GM12878 (cell line): ENCODE data around the gene KLHL1.

Source experiments
- BMI1 ChIP-seq: fragments of 450-650 bp; IDR thresholded peaks from 2 replicates; pipeline ENCODE4 v1.6.1; 2016; ENCODE audit warnings: mild to moderate bottlenecking, moderate library complexity, borderline replicate concordance
- EZH2 ChIP-seq: IDR thresholded peaks from 2 replicates; pipeline ENCODE4 v1.6.1; 2012; ENCODE audit warnings: low read depth, mild to moderate bottlenecking, control low read depth, inconsistent platforms, low read length, borderline replicate concordance; ENCODE audit not compliant: control insufficient read depth
- GABPA ChIP-seq: IDR thresholded peaks from 2 replicates; pipeline ENCODE4 v1.6.1; 2014; ENCODE audit warnings: antibody characterized with exemption, low read depth, mild to moderate bottlenecking, inconsistent platforms
- POLR2A ChIP-seq: IDR thresholded peaks from 2 replicates; pipeline ENCODE4 v1.6.1; 2011; ENCODE audit warnings: low read depth, mild to moderate bottlenecking, low read length
- RFX5 ChIP-seq: IDR thresholded peaks from 2 replicates; pipeline ENCODE4 v1.6.1; 2011; ENCODE audit warnings: low read depth, low read length, improper control_type of control experiment
- TCF12 ChIP-seq: IDR thresholded peaks from 2 replicates; pipeline ENCODE4 v1.6.1; 2011; ENCODE audit warnings: low read depth, mild to moderate bottlenecking, low read length
- ZNF274 ChIP-seq: IDR thresholded peaks from one replicate; pipeline ENCODE4 v1.8.0; 2011; ENCODE audit not compliant: insufficient read length, insufficient read depth
- TF ChIP-seq, protein P1 (sequence below), 3 experiments: IDR thresholded peaks in 2 of 3; conservative IDR thresholded peaks in 1 of 3; 2 replicates each; pipeline ENCODE4 v1.5.1; 2011; ENCODE audit warnings: low read depth in 3 of 3, low read length in 3 of 3, mild to moderate bottlenecking in 3 of 3, control low read depth in 2 of 3, moderate library complexity in 2 of 3, inconsistent platforms in 1 of 3, mixed read lengths in 1 of 3; ENCODE audit not compliant: control insufficient read depth in 2 of 3, insufficient read depth in 1 of 3; ENCODE audit errors: extremely low read depth in 1 of 3
- TF ChIP-seq, protein P2 (sequence below): fragments of 450-650 bp; formaldehyde crosslinking; IDR thresholded peaks from 2 replicates; pipeline ENCODE4 v1.4.0; 2022; ENCODE audit warnings: mild to moderate bottlenecking, moderate library complexity
- TF ChIP-seq, protein P3 (sequence below): fragments of 450-650 bp; IDR thresholded peaks from 2 replicates; pipeline ENCODE4 v1.6.1; 2014; ENCODE audit warnings: mild to moderate bottlenecking
- TF ChIP-seq, protein P4 (sequence below): IDR thresholded peaks from 2 replicates; pipeline ENCODE4 v1.6.1; 2012; ENCODE audit warnings: mild to moderate bottlenecking, low read depth, low read length

DNA sequence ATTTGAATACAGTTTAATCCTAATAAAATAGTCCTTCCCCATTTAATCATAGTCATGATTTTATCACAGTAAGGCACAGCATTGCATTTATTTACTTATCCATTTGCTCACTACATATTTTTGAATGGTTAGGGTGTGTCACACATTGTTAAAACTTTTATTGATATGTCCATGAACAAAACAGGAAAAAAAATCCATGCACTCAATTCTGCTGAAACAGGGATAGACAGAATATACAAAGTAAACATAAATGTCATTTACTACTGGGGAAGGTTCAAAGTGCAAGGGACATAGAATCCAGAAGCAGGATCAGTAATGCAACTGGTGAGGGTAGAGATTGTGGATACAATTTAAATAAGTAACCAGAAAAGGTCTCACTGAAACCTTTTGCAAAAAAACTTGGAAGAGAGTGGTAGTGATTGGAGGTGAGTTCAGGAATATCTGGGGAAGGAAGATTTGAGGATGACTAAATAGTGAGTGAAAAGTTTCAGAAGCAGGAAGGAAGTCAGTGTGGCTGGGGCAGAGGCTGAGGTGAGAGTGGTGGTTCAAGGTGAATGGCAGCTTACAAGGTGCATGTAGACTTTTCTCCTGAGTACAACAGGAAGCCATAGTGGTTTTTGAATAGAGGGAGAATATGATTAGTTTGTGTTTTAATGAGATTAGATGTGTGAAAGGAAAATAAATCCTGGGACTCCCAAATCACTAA, 387.8 kb downstream of the KLHL1 start:
- TF ChIP-seq, protein P1, sequence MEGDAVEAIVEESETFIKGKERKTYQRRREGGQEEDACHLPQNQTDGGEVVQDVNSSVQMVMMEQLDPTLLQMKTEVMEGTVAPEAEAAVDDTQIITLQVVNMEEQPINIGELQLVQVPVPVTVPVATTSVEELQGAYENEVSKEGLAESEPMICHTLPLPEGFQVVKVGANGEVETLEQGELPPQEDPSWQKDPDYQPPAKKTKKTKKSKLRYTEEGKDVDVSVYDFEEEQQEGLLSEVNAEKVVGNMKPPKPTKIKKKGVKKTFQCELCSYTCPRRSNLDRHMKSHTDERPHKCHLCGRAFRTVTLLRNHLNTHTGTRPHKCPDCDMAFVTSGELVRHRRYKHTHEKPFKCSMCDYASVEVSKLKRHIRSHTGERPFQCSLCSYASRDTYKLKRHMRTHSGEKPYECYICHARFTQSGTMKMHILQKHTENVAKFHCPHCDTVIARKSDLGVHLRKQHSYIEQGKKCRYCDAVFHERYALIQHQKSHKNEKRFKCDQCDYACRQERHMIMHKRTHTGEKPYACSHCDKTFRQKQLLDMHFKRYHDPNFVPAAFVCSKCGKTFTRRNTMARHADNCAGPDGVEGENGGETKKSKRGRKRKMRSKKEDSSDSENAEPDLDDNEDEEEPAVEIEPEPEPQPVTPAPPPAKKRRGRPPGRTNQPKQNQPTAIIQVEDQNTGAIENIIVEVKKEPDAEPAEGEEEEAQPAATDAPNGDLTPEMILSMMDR (IDR thresholded peaks at IDR 0.05 in 2 of 3, conservative IDR thresholded peaks at IDR 0.05 in 1 of 3; ENCODE audit: control insufficient read depth in 2 of 3, extremely low read depth in 1 of 3, insufficient read depth in 1 of 3, low read depth in 3 of 3, low read length in 3 of 3) = no peak
- no peak for TF ChIP-seq ZNF274
- TF ChIP-seq, protein P2, sequence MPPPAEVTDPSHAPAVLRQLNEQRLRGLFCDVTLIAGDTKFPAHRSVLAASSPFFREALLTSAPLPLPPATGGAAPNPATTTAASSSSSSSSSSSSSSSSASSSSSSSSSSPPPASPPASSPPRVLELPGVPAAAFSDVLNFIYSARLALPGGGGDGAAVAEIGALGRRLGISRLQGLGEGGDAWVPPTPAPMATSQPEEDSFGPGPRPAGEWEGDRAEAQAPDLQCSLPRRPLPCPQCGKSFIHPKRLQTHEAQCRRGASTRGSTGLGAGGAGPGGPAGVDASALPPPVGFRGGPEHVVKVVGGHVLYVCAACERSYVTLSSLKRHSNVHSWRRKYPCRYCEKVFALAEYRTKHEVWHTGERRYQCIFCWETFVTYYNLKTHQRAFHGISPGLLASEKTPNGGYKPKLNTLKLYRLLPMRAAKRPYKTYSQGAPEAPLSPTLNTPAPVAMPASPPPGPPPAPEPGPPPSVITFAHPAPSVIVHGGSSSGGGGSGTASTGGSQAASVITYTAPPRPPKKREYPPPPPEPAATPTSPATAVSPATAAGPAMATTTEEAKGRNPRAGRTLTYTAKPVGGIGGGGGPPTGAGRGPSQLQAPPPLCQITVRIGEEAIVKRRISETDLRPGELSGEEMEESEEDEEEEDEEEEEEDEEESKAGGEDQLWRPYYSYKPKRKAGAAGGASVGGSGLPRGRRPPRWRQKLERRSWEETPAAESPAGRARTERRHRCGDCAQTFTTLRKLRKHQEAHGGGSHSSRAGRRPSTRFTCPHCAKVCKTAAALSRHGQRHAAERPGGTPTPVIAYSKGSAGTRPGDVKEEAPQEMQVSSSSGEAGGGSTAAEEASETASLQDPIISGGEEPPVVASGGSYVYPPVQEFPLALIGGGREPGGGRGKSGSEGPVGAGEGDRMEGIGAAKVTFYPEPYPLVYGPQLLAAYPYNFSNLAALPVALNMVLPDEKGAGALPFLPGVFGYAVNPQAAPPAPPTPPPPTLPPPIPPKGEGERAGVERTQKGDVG (CRISPR knock-in tag) = no peak
- TF ChIP-seq EZH2 = no peak
- no peak for TF ChIP-seq GABPA
- TF ChIP-seq, protein P3, sequence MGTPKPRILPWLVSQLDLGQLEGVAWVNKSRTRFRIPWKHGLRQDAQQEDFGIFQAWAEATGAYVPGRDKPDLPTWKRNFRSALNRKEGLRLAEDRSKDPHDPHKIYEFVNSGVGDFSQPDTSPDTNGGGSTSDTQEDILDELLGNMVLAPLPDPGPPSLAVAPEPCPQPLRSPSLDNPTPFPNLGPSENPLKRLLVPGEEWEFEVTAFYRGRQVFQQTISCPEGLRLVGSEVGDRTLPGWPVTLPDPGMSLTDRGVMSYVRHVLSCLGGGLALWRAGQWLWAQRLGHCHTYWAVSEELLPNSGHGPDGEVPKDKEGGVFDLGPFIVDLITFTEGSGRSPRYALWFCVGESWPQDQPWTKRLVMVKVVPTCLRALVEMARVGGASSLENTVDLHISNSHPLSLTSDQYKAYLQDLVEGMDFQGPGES = no peak
- TF ChIP-seq RFX5 = no peak
- TF ChIP-seq TCF12 = no peak
- TF ChIP-seq BMI1 = no peak
- no peak for TF ChIP-seq POLR2A
- TF ChIP-seq, protein P4, sequence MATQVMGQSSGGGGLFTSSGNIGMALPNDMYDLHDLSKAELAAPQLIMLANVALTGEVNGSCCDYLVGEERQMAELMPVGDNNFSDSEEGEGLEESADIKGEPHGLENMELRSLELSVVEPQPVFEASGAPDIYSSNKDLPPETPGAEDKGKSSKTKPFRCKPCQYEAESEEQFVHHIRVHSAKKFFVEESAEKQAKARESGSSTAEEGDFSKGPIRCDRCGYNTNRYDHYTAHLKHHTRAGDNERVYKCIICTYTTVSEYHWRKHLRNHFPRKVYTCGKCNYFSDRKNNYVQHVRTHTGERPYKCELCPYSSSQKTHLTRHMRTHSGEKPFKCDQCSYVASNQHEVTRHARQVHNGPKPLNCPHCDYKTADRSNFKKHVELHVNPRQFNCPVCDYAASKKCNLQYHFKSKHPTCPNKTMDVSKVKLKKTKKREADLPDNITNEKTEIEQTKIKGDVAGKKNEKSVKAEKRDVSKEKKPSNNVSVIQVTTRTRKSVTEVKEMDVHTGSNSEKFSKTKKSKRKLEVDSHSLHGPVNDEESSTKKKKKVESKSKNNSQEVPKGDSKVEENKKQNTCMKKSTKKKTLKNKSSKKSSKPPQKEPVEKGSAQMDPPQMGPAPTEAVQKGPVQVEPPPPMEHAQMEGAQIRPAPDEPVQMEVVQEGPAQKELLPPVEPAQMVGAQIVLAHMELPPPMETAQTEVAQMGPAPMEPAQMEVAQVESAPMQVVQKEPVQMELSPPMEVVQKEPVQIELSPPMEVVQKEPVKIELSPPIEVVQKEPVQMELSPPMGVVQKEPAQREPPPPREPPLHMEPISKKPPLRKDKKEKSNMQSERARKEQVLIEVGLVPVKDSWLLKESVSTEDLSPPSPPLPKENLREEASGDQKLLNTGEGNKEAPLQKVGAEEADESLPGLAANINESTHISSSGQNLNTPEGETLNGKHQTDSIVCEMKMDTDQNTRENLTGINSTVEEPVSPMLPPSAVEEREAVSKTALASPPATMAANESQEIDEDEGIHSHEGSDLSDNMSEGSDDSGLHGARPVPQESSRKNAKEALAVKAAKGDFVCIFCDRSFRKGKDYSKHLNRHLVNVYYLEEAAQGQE = no peak
